ENCODE results near the gene TIAM1.

Gene TIAM1

DNA sequence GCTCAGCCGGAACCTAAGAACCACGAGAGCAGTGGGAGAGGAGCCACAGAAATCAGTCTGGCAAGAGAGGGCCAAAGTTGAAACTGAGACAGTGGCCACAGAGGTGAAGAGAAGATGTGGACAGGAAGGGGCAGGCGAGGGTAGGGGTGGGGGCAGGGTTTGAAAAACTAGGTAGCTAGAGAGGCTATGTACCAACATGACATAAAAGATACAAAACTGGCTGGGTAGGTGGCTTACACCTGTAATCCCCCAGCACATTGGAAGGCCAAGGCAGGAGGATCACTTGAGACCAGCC lies 28.4 kb upstream of the TIAM1 start:
- no peak overlapping the region for H3K27ac ChIP-seq (ENCODE audit: low read depth, low read length)
- no peak overlapping the region for H3K18ac ChIP-seq (ENCODE audit: low read length)
- H3K27me3 ChIP-seq (ENCODE audit: insufficient read depth, low read length): no peaks in the 10 kb centered on the region
- no peak overlapping the region for H2BK120ac ChIP-seq (ENCODE audit: insufficient read depth, low read length, poor library complexity)
- H3K14ac ChIP-seq (ENCODE audit: low read length): no peak overlapping the region
- no peak overlapping the region for H4K91ac ChIP-seq (ENCODE audit: low read depth, low read length)
- H2AK5ac ChIP-seq (ENCODE audit: low read length): no peak overlapping the region
- no peak overlapping the region for H3K4me3 ChIP-seq (ENCODE audit: low read depth, low read length)
- H3K9me3 ChIP-seq (ENCODE audit: insufficient read depth, low read depth, low read length): peaks cover 2% of the 10 kb centered on the region
- no CpG with 5 or more reads among the region's 3 CpGs for WGBS (ENCODE audit: extremely low coverage, insufficient coverage, insufficient read length)
- no peak for DNase-seq
- H4K8ac ChIP-seq (ENCODE audit: low read depth, low read length): no peak overlapping the region
- H2BK12ac ChIP-seq (ENCODE audit: low read length): no peak overlapping the region
- H3K23ac ChIP-seq (ENCODE audit: low read length): no peak overlapping the region
- H3K4me2 ChIP-seq (ENCODE audit: low read length): no peak overlapping the region
- H3K9ac ChIP-seq (ENCODE audit: low read length): no peak overlapping the region
- H4K12ac ChIP-seq (ENCODE audit: low read depth, low read length): no peak overlapping the region
- no peak overlapping the region for H2AFZ ChIP-seq (ENCODE audit: insufficient read depth, low read length, poor library complexity)
- peaks cover 0 to 4% of the 10 kb centered on the region in 2 experiments for H3K4me1 ChIP-seq (ENCODE audit: control insufficient read depth in 1 of 2, insufficient read depth in 2 of 2, low read length in 2 of 2)
- no peak overlapping the region for H3K4ac ChIP-seq (ENCODE audit: low read depth, low read length)
- no peaks in the 10 kb centered on the region for H3K79me2 ChIP-seq (ENCODE audit: control insufficient read depth, insufficient read depth, low read length, poor library complexity)
- H3K79me1 ChIP-seq (ENCODE audit: low read length): no peaks in the 10 kb centered on the region
- no peak overlapping the region for H2BK5ac ChIP-seq (ENCODE audit: low read depth, low read length, poor library complexity)
- H3K36me3 ChIP-seq (ENCODE audit: control insufficient read depth in 1 of 2, insufficient read depth in 2 of 2, low read length in 2 of 2): no peaks in the 10 kb centered on the region

- Histone ChIP-seq H4K91ac (ENCODE audit: low read depth, low read length) (no peak overlapping the region), H3K4me1 (ENCODE audit: control insufficient read depth in 1 of 2, insufficient read depth in 2 of 2, low read length in 2 of 2) (peaks cover 3 to 6% of the 10 kb centered on the region in 2 experiments), H2BK12ac (ENCODE audit: low read length) (no peak overlapping the region), H3K14ac (ENCODE audit: low read length) (no peak overlapping the region), H3K79me1 (ENCODE audit: low read length) (peaks cover 2% of the 10 kb centered on the region), H3K18ac (ENCODE audit: low read length) (no peak overlapping the region), H4K12ac (ENCODE audit: low read depth, low read length) (no peak overlapping the region), H2BK5ac (ENCODE audit: low read depth, low read length, poor library complexity) (no peak overlapping the region), H3K27ac (ENCODE audit: low read depth, low read length) (no peak overlapping the region), H2AFZ (ENCODE audit: insufficient read depth, low read length, poor library complexity) (no peak overlapping the region), H3K9me3 (ENCODE audit: insufficient read depth, low read depth, low read length) (no peaks in the 10 kb centered on the region), H3K4ac (ENCODE audit: low read depth, low read length) (no peak overlapping the region), H3K4me2 (ENCODE audit: low read length) (no peak overlapping the region), H2AK5ac (ENCODE audit: low read length) (no peak overlapping the region), H3K36me3 (ENCODE audit: control insufficient read depth in 1 of 2, insufficient read depth in 2 of 2, low read length in 2 of 2) (no peaks in the 10 kb centered on the region), H3K4me3 (ENCODE audit: low read depth, low read length) (no peak overlapping the region), H3K27me3 (ENCODE audit: insufficient read depth, low read length) (no peaks in the 10 kb centered on the region), H3K23ac (ENCODE audit: low read length) (no peak overlapping the region), H3K9ac (ENCODE audit: low read length) (no peak overlapping the region), H4K8ac (ENCODE audit: low read depth, low read length) (no peak overlapping the region), H2BK120ac (ENCODE audit: insufficient read depth, low read length, poor library complexity) (no peak overlapping the region), H3K79me2 (ENCODE audit: control insufficient read depth, insufficient read depth, low read length, poor library complexity) (no peaks in the 10 kb centered on the region)
- no peak for DNase-seq
- no CpG with 5 or more reads among the region's 6 CpGs for WGBS (ENCODE audit: extremely low coverage, insufficient coverage, insufficient read length)
These were observed 27.8 kb upstream of the TIAM1 start for GRCh38 chr21:31371715-31372470.

GRCh38 chr21:31370893-31371544 lies 27.0 kb upstream of the TIAM1 start:
- H3K79me1 ChIP-seq (ENCODE audit: low read length): peaks cover 2% of the 10 kb centered on the region

GRCh38 chr21:31370281-31370892 lies 26.3 kb upstream of the TIAM1 start:
- H4K8ac ChIP-seq (ENCODE audit: low read depth, low read length): no peak overlapping the region
- WGBS (ENCODE audit: extremely low coverage, insufficient coverage, insufficient read length): no CpG with 5 or more reads among the region's 4 CpGs
- H4K12ac ChIP-seq (ENCODE audit: low read depth, low read length): no peak overlapping the region
- no peak overlapping the region for H3K14ac ChIP-seq (ENCODE audit: low read length)
- H2BK12ac ChIP-seq (ENCODE audit: low read length): no peak overlapping the region
- H3K23ac ChIP-seq (ENCODE audit: low read length): no peak overlapping the region
- H3K36me3 ChIP-seq (ENCODE audit: control insufficient read depth in 1 of 2, insufficient read depth in 2 of 2, low read length in 2 of 2): no peaks in the 10 kb centered on the region
- H3K4ac ChIP-seq (ENCODE audit: low read depth, low read length): no peak overlapping the region
- no peaks in the 10 kb centered on the region for H3K79me2 ChIP-seq (ENCODE audit: control insufficient read depth, insufficient read depth, low read length, poor library complexity)
- H3K4me2 ChIP-seq (ENCODE audit: low read length): no peak overlapping the region
- H3K27ac ChIP-seq (ENCODE audit: low read depth, low read length): no peak overlapping the region
- no peak overlapping the region for H3K4me3 ChIP-seq (ENCODE audit: low read depth, low read length)
- no peak overlapping the region for H2BK5ac ChIP-seq (ENCODE audit: low read depth, low read length, poor library complexity)
- H3K79me1 ChIP-seq (ENCODE audit: low read length): peaks cover 2% of the 10 kb centered on the region
- H2BK120ac ChIP-seq (ENCODE audit: insufficient read depth, low read length, poor library complexity): no peak overlapping the region
- H2AFZ ChIP-seq (ENCODE audit: insufficient read depth, low read length, poor library complexity): no peak overlapping the region
- no peak for DNase-seq
- no peak overlapping the region for H2AK5ac ChIP-seq (ENCODE audit: low read length)
- H3K9ac ChIP-seq (ENCODE audit: low read length): no peak overlapping the region
- peaks cover 7 to 9% of the 10 kb centered on the region in 2 experiments for H3K4me1 ChIP-seq (ENCODE audit: control insufficient read depth in 1 of 2, insufficient read depth in 2 of 2, low read length in 2 of 2)
- H3K18ac ChIP-seq (ENCODE audit: low read length): no peak overlapping the region
- H4K91ac ChIP-seq (ENCODE audit: low read depth, low read length): peak overlapping the region; percentile 43
- no peaks in the 10 kb centered on the region for H3K27me3 ChIP-seq (ENCODE audit: insufficient read depth, low read length)
- no peaks in the 10 kb centered on the region for H3K9me3 ChIP-seq (ENCODE audit: insufficient read depth, low read depth, low read length)

More at GRCh38 chr21:31370893-31371544, 27.0 kb upstream of the TIAM1 start:
- no peak for DNase-seq
- no peak overlapping the region for H2AFZ ChIP-seq (ENCODE audit: insufficient read depth, low read length, poor library complexity)
- H3K23ac ChIP-seq (ENCODE audit: low read length): no peak overlapping the region
- H4K91ac ChIP-seq (ENCODE audit: low read depth, low read length): peak overlapping the region; percentile 43
- no peaks in the 10 kb centered on the region for H3K79me2 ChIP-seq (ENCODE audit: control insufficient read depth, insufficient read depth, low read length, poor library complexity)
- H3K9me3 ChIP-seq (ENCODE audit: insufficient read depth, low read depth, low read length): no peaks in the 10 kb centered on the region
- H2BK12ac ChIP-seq (ENCODE audit: low read length): no peak overlapping the region
- no peak overlapping the region for H3K18ac ChIP-seq (ENCODE audit: low read length)
- no CpG with 5 or more reads among the region's 5 CpGs for WGBS (ENCODE audit: extremely low coverage, insufficient coverage, insufficient read length)
- H4K12ac ChIP-seq (ENCODE audit: low read depth, low read length): no peak overlapping the region
- no peak overlapping the region for H4K8ac ChIP-seq (ENCODE audit: low read depth, low read length)
- no peak overlapping the region for H3K4ac ChIP-seq (ENCODE audit: low read depth, low read length)
- no peak overlapping the region for H3K4me3 ChIP-seq (ENCODE audit: low read depth, low read length)
- peak overlapping the region; percentile 38 for H2BK120ac ChIP-seq (ENCODE audit: insufficient read depth, low read length, poor library complexity)
- H2BK5ac ChIP-seq (ENCODE audit: low read depth, low read length, poor library complexity): no peak overlapping the region
- H3K27me3 ChIP-seq (ENCODE audit: insufficient read depth, low read length): no peaks in the 10 kb centered on the region
- no peak overlapping the region for H3K14ac ChIP-seq (ENCODE audit: low read length)
- H2AK5ac ChIP-seq (ENCODE audit: low read length): no peak overlapping the region
- no peak overlapping the region for H3K4me2 ChIP-seq (ENCODE audit: low read length)
- no peak overlapping the region for H3K27ac ChIP-seq (ENCODE audit: low read depth, low read length)
- H3K4me1 ChIP-seq (ENCODE audit: control insufficient read depth in 1 of 2, insufficient read depth in 2 of 2, low read length in 2 of 2): peaks cover 7 to 9% of the 10 kb centered on the region in 2 experiments
- no peak overlapping the region for H3K9ac ChIP-seq (ENCODE audit: low read length)
- no peaks in the 10 kb centered on the region for H3K36me3 ChIP-seq (ENCODE audit: control insufficient read depth in 1 of 2, insufficient read depth in 2 of 2, low read length in 2 of 2)

Data from trophoblast cell (in vitro differentiated cells and primary cell).